ENCODE results near the gene ACVR1B.

GRCh38 chr12:52015532-52016041, 64.1 kb downstream of the ACVR1B start:
- TF ChIP-seq POLR2A (IDR thresholded peaks at IDR 0.05; ENCODE audit: low read depth, low read length), result no peak
- TF ChIP-seq CTCF (IDR thresholded peaks at IDR 0.05; ENCODE audit: extremely low read depth in 1 of 2, insufficient read depth in 1 of 2, low read depth in 1 of 2, low read length in 2 of 2), result no peak
- TF ChIP-seq POLR2AphosphoS5 (IDR thresholded peaks at IDR 0.05; ENCODE audit: insufficient read depth, low read depth, low read length), result no peak
- TF ChIP-seq FOS (IDR thresholded peaks at IDR 0.05; ENCODE audit: borderline replicate concordance, insufficient read depth, low read length), result no peak
- TF ChIP-seq MAX (IDR thresholded peaks at IDR 0.05; ENCODE audit: insufficient read depth, insufficient read length), result no peak
